ENCODE results near the gene BHLHA15. TPM values are rescaled to one million over a fixed set of nuclear protein-coding genes. Genes with fewer than 3 reads are reported as not detected.

The BHLHA15 gene
- total RNA-seq, 1 experiment from 2014 or later, result 2.4 TPM

- DNase-seq (ENCODE audit: extremely low read depth, low read depth), result no peak
Measured at GRCh38 chr7:98238976-98239375, 27.7 kb downstream of the BHLHA15 start.

GRCh38 chr7:98240961-98241673 lies 29.9 kb downstream of the BHLHA15 start:
- DNase-seq (ENCODE audit: extremely low read depth, low read depth), result peak; percentile 45

GRCh38 chr7:98241674-98242241 lies 30.5 kb downstream of the BHLHA15 start:
- DNase-seq (ENCODE audit: extremely low read depth, low read depth), result no peak

- DNase-seq (ENCODE audit: extremely low read depth, low read depth), result no peak
Measured at GRCh38 chr7:98242342-98242741, 31.1 kb downstream of the BHLHA15 start.

- DNase-seq (ENCODE audit: extremely low read depth, low read depth), result no peak
Measured at GRCh38 chr7:98242934-98243333, 31.7 kb downstream of the BHLHA15 start.

- no peak for DNase-seq (ENCODE audit: extremely low read depth, low read depth)
Measured at GRCh38 chr7:98244871-98245270, 33.6 kb downstream of the BHLHA15 start.

- DNase-seq (ENCODE audit: extremely low read depth, low read depth), result no peak
Measured at GRCh38 chr7:98248156-98248555, 36.9 kb downstream of the BHLHA15 start.

GRCh38 chr7:98249106-98249505 lies 37.9 kb downstream of the BHLHA15 start:
- DNase-seq (ENCODE audit: extremely low read depth, low read depth), result no peak

- DNase-seq (ENCODE audit: extremely low read depth, low read depth), result no peak
Measured at GRCh38 chr7:98250789-98251188, 39.5 kb downstream of the BHLHA15 start.

- DNase-seq (ENCODE audit: extremely low read depth, low read depth), result no peak
Measured at GRCh38 chr7:98251231-98251600, 40.0 kb downstream of the BHLHA15 start.

GRCh38 chr7:98251601-98252424 lies 40.6 kb downstream of the BHLHA15 start, which contains the start of gene TECPR1:
TSS of gene TECPR1 (minus strand) at chr7:98252232. CDS start at chr7:98246146, 6,086 bp downstream.
- DNase-seq (ENCODE audit: extremely low read depth, low read depth), result peak; percentile 88

- DNase-seq (ENCODE audit: extremely low read depth, low read depth), result no peak
Measured at GRCh38 chr7:98252425-98253054, 41.3 kb downstream of the BHLHA15 start.

- no peak for DNase-seq (ENCODE audit: extremely low read depth, low read depth)
Measured at GRCh38 chr7:98254516-98254915, 43.3 kb downstream of the BHLHA15 start.

GRCh38 chr7:98254951-98255610 lies 43.8 kb downstream of the BHLHA15 start:
- DNase-seq (ENCODE audit: extremely low read depth, low read depth), result no peak

- DNase-seq (ENCODE audit: extremely low read depth, low read depth), result no peak
Measured at GRCh38 chr7:98256431-98256830, 45.2 kb downstream of the BHLHA15 start.

- no peak for DNase-seq (ENCODE audit: extremely low read depth, low read depth)
Measured at GRCh38 chr7:98257701-98258100, 46.5 kb downstream of the BHLHA15 start.

All from NCI-H460 (cell line).